ENCODE measurements around the gene BCAR1. TPM values are rescaled to one million over a fixed set of nuclear protein-coding genes. Genes with fewer than 3 reads are reported as not detected.

BCAR1 gene
- total RNA-seq, 4 donors from 2014 or later: 26.5 to 39.2 (median 30.9) TPM

DNA sequence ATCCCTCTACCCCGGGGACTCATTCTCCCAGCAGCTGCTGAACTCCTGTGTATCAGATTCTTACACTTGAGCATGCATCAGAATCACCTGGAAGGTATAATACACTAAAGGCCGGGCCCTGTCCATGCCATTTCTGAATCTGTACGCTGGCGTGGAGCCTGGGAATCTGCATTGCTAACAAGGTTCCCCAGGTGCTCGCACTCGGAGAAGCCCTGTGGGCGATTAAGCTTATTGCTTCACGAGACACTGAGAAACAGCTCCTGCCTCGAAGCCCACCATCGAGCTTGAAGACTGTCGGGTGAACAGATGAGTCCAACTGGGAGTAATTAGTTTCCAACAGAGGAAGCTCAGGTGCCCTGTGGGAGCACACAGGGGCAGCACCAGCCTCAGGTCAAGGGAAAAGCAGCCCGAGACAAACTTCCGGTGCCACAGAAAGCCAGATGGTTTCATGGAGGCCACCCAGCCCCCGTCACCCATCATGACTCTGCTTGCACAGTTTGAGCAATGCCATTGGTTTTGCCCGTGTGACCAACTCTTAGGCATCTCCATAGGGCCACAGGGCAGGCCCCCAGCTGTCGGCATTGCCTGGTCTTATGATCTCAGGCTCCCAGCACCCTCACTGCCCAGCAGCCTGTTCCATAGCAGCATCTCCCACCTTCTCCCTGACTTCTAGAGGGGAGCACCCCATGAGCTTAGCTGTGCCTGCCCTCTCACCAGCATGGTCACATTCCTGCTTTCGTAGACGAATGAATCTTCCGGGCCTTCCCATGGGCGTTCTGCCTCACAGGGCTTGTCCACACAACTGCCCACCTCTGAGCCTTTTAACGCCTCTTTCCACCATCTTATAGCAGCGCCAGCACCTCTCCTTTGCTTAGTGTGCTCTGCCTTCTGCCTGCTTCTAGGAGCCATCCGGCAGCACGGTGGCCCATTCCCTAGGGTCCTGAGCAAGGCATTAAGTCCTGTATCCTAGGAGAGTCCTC, 55.3 kb downstream of the BCAR1 start:
- DNase-seq (ENCODE audit: low spot score in 2 of 2): peak in 1 of 2 donors; percentile 74
- no peak overlapping the region for H3K4me3 ChIP-seq
- H3K27ac ChIP-seq: no peak overlapping the region
- peaks cover 3% of the 10 kb centered on the region for H3K4me1 ChIP-seq
- no peak for TF ChIP-seq POLR2A (IDR thresholded peaks at IDR 0.05)
- TF ChIP-seq EP300 (IDR thresholded peaks at IDR 0.05): no peak
- TF ChIP-seq, protein P1, sequence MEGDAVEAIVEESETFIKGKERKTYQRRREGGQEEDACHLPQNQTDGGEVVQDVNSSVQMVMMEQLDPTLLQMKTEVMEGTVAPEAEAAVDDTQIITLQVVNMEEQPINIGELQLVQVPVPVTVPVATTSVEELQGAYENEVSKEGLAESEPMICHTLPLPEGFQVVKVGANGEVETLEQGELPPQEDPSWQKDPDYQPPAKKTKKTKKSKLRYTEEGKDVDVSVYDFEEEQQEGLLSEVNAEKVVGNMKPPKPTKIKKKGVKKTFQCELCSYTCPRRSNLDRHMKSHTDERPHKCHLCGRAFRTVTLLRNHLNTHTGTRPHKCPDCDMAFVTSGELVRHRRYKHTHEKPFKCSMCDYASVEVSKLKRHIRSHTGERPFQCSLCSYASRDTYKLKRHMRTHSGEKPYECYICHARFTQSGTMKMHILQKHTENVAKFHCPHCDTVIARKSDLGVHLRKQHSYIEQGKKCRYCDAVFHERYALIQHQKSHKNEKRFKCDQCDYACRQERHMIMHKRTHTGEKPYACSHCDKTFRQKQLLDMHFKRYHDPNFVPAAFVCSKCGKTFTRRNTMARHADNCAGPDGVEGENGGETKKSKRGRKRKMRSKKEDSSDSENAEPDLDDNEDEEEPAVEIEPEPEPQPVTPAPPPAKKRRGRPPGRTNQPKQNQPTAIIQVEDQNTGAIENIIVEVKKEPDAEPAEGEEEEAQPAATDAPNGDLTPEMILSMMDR (IDR thresholded peaks at IDR 0.05): no peak
- no peak for TF ChIP-seq POLR2AphosphoS5 (IDR thresholded peaks at IDR 0.05)
- H3K36me3 ChIP-seq: no peaks in the 10 kb centered on the region
- peaks cover 9% of the 10 kb centered on the region for H3K27me3 ChIP-seq
- H3K9me3 ChIP-seq: no peaks in the 10 kb centered on the region
- WGBS: 81% methylated on average over 22 of the region's 24 CpGs

DNA sequence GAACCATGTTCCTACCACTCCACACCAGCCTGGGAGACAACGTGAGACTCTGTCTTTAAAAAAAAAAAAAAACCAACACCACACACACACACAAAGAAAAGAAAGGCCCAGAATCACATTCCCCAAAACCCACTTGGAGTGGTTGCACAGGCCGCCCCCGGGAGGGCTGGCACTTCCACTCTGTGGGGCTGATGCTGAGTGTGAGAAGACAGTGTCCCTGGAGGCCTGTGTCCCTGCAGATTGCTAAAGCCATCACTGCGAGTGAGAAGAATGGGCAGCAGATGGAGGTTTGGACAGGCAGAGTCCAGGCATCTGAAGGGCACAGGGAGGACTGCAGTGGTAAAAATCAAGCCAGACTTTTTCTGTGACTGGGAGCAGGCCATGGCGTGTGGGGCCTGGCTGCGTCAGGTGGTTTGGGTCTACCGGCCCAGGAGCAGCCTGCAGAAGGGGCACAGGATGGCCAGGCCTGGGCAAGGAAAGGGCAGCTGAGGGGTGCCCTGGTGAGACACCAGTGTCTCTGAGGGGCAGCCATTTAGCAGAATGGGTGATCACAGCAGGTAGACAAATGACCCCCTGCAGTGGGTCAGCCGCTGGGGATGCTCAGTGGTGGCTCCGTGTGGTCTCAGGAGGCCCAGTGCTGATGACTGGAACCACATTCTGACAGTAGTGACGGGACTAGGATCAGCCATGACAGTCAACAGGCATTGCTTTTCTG, 57.5 kb downstream of the BCAR1 start:
- peaks cover 3% of the 10 kb centered on the region for H3K4me1 ChIP-seq
- peak in 1 of 2 donors; percentile 58 for DNase-seq (ENCODE audit: low spot score in 2 of 2)
- H3K27me3 ChIP-seq: peaks cover 12% of the 10 kb centered on the region
- H3K9me3 ChIP-seq: no peaks in the 10 kb centered on the region
- no peak overlapping the region for H3K4me3 ChIP-seq
- no peaks in the 10 kb centered on the region for H3K36me3 ChIP-seq
- no peak overlapping the region for H3K27ac ChIP-seq
- TF ChIP-seq, protein P1 (IDR thresholded peaks at IDR 0.05): no peak
- no peak for TF ChIP-seq EP300 (IDR thresholded peaks at IDR 0.05)
- TF ChIP-seq POLR2A (IDR thresholded peaks at IDR 0.05): no peak
- no peak for TF ChIP-seq POLR2AphosphoS5 (IDR thresholded peaks at IDR 0.05)
- WGBS: 82% methylated on average over 7 of the region's 10 CpGs

DNA sequence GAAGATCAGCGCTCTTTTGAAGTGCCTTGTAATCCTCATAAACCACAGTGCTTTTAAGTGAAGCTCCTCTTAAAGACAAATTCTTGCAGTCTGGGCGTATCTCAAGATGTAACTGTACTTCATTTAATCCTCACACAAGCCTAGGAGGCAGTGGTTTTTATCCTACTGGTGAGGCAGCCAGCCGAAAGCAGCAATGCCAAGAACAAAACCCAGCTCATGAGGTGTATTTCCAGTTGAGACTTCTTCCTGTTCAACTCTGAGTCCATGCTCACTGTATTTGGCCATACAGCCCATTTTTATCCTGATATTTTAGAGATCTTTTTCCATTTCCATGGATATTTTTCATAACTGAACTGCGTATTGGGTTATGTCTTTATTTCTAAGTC, 58.2 kb downstream of the BCAR1 start:
- no peaks in the 10 kb centered on the region for H3K36me3 ChIP-seq
- no peaks in the 10 kb centered on the region for H3K9me3 ChIP-seq
- WGBS: 83% methylated on average over 4 of the region's 4 CpGs
- H3K4me3 ChIP-seq: no peak overlapping the region
- TF ChIP-seq POLR2A (IDR thresholded peaks at IDR 0.05): no peak
- no peak for TF ChIP-seq EP300 (IDR thresholded peaks at IDR 0.05)
- no peak for TF ChIP-seq POLR2AphosphoS5 (IDR thresholded peaks at IDR 0.05)
- TF ChIP-seq, protein P1 (IDR thresholded peaks at IDR 0.05): no peak
- no peak overlapping the region for H3K27ac ChIP-seq
- H3K27me3 ChIP-seq: peaks cover 11% of the 10 kb centered on the region
- DNase-seq (ENCODE audit: low spot score in 2 of 2): no peak
- H3K4me1 ChIP-seq: peaks cover 3% of the 10 kb centered on the region

DNA sequence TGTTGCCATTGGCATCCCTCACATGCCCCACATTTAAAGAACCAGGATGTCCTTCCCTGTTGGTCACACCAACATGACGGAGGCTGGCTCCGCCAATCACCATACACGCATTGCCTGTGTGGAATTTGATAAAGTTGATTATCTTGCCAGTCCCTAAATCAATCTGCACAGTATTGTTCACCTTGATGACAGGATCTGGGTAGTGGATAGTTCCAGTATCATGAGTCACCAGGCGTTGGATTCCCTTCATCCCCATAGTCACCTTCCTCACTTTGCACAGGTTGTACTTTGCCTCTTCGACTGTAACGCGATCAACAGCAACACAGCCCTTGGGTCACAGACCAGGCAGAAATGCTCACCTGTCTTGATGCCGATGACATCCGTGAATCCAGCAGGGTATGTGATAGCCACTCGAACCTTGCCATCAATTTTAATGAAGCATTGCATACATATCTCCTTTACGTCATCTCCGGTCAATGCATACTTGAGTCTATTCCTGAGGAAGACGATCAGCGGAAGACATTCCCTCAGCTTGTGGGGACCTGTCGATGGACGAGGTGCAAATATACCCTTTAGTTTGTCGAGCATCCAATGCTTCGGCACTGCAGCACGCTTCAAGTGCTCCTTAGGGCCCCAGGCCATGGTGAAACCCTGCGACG, 58.7 kb downstream of the BCAR1 start:
- H3K27me3 ChIP-seq: peaks cover 6% of the 10 kb centered on the region
- H3K4me3 ChIP-seq: no peak overlapping the region
- no peaks in the 10 kb centered on the region for H3K9me3 ChIP-seq
- WGBS: 79% methylated on average over 21 of the region's 21 CpGs
- H3K4me1 ChIP-seq: no peaks in the 10 kb centered on the region
- TF ChIP-seq EP300 (IDR thresholded peaks at IDR 0.05) (no peak), POLR2A (IDR thresholded peaks at IDR 0.05) (no peak), POLR2AphosphoS5 (IDR thresholded peaks at IDR 0.05) (no peak)
- TF ChIP-seq, protein P1 (IDR thresholded peaks at IDR 0.05): no peak
- peak in 1 of 2 donors; percentile 69 for DNase-seq (ENCODE audit: low spot score in 2 of 2)
- no peak overlapping the region for H3K27ac ChIP-seq
- H3K36me3 ChIP-seq: no peaks in the 10 kb centered on the region

Measured in suprapubic skin (tissue), 4 donors.